ENCODE results near the gene WDR27. TPM values are rescaled to one million over a fixed set of nuclear protein-coding genes. Genes with fewer than 3 reads are reported as not detected.

The WDR27 gene
- total and polyA plus RNA-seq, 2 donors from 2014 or later, result 12.3 to 45.0 TPM

- no peak for FAIRE-seq
- H3K27ac ChIP-seq (ENCODE audit: low read depth in 2 of 2, low read length in 2 of 2), result no peak overlapping the region
- no peaks in the 10 kb centered on the region for H3K9me3 ChIP-seq (ENCODE audit: control insufficient read depth in 2 of 3, insufficient read depth in 1 of 3, low read length in 3 of 3)
- H3K9ac ChIP-seq (ENCODE audit: low read length in 3 of 3), result no peak overlapping the region
- H3K4me1 ChIP-seq (ENCODE audit: control insufficient read depth in 2 of 3, insufficient read depth in 2 of 3, low read depth in 1 of 3, low read length in 3 of 3), result no peaks in the 10 kb centered on the region
- no peaks in the 10 kb centered on the region for H3K36me3 ChIP-seq (ENCODE audit: control insufficient read depth in 2 of 3, insufficient read depth in 3 of 3, low read length in 3 of 3)
- H3K27me3 ChIP-seq (ENCODE audit: control insufficient read depth, insufficient read depth, low read length), result no peaks in the 10 kb centered on the region
- no peak for DNase-seq
- no peak for TF ChIP-seq CTCF (IDR thresholded peaks at IDR 0.05; ENCODE audit: borderline replicate concordance, extremely low read depth, insufficient read depth)
- intact Hi-C loops (cut with DNase I), result no loop called here
- no peak overlapping the region for H3K4me3 ChIP-seq (ENCODE audit: low read length in 3 of 3)
Measured at GRCh38 chr6:169589699-169590257, 112.1 kb downstream of the WDR27 start.

GRCh38 chr6:169589293-169589692 lies 112.5 kb downstream of the WDR27 start:
- intact Hi-C loops (cut with DNase I), result no loop called here
- Histone ChIP-seq H3K27me3 (ENCODE audit: control insufficient read depth, insufficient read depth, low read length) (no peaks in the 10 kb centered on the region), H3K27ac (ENCODE audit: low read depth in 2 of 2, low read length in 2 of 2) (no peak overlapping the region), H3K4me1 (ENCODE audit: control insufficient read depth in 2 of 3, insufficient read depth in 2 of 3, low read depth in 1 of 3, low read length in 3 of 3) (no peaks in the 10 kb centered on the region), H3K9me3 (ENCODE audit: control insufficient read depth in 2 of 3, insufficient read depth in 1 of 3, low read length in 3 of 3) (no peaks in the 10 kb centered on the region), H3K36me3 (ENCODE audit: control insufficient read depth in 2 of 3, insufficient read depth in 3 of 3, low read length in 3 of 3) (no peaks in the 10 kb centered on the region), H3K9ac (ENCODE audit: low read length in 3 of 3) (no peak overlapping the region), H3K4me3 (ENCODE audit: low read length in 3 of 3) (no peak overlapping the region)
- no peak for TF ChIP-seq CTCF (IDR thresholded peaks at IDR 0.05; ENCODE audit: borderline replicate concordance, extremely low read depth, insufficient read depth)
- DNase-seq (no peak), FAIRE-seq (no peak)

DNA sequence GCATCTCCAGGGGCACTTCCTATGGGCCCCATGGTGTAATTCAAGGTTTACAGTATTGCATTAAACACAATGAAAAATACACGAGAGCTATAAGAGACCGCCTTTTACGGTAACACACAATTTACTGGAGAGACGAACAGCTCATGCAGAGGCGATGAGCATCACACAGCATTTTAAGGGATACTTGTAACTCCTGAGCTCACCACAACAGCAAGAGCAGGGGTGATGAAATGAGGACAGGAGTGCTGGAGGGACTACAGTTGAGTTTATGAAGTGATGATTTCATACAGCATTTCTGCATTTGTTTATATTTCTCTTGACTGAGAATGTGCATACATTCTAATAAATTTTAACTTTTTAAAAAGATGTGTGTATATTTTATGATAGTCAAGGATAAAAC lies 113.9 kb downstream of the WDR27 start:
- intact Hi-C loops (cut with DNase I), result no loop called here
- H3K9ac ChIP-seq (ENCODE audit: low read length in 3 of 3), result no peak overlapping the region
- no peaks in the 10 kb centered on the region for H3K36me3 ChIP-seq (ENCODE audit: control insufficient read depth in 2 of 3, insufficient read depth in 3 of 3, low read length in 3 of 3)
- no peaks in the 10 kb centered on the region for H3K9me3 ChIP-seq (ENCODE audit: control insufficient read depth in 2 of 3, insufficient read depth in 1 of 3, low read length in 3 of 3)
- H3K4me1 ChIP-seq (ENCODE audit: control insufficient read depth in 2 of 3, insufficient read depth in 2 of 3, low read depth in 1 of 3, low read length in 3 of 3), result no peaks in the 10 kb centered on the region
- no peak overlapping the region for H3K4me3 ChIP-seq (ENCODE audit: low read length in 3 of 3)
- DNase-seq (no peak), FAIRE-seq (no peak)
- H3K27ac ChIP-seq (ENCODE audit: low read depth in 2 of 2, low read length in 2 of 2), result no peak overlapping the region
- TF ChIP-seq CTCF (IDR thresholded peaks at IDR 0.05; ENCODE audit: borderline replicate concordance, extremely low read depth, insufficient read depth), result no peak
- no peaks in the 10 kb centered on the region for H3K27me3 ChIP-seq (ENCODE audit: control insufficient read depth, insufficient read depth, low read length)

Data from kidney (tissue), 14 donors.